HepG2 (cell line): Measurements from ENCODE around the gene IGSF21. TPM values are rescaled to one million over a fixed set of nuclear protein-coding genes. Genes with fewer than 3 reads are reported as not detected.

Source experiments
- ATAC-seq: fragments of 200-7000 bp; cut with Tn5 transposase; 3 replicates; pipeline ENCODE4 v1.9.1; 2020; ENCODE audit warnings: mild to moderate bottlenecking, moderate library complexity
- BruUV-seq: library from RNA; stranded (reverse); fragments of 400-500 nt; replicated peaks from 2 replicates; lab custom pipeline; 2021; lab: Mats Ljungman, UMichigan
- CTCF ChIA-PET: fragments of 300-600 bp; formaldehyde crosslinking; extraction: SDS; loops from one replicate; lab custom pipeline; 2021; ENCODE audit warnings: low total read pairs, inconsistent platforms, low intra/inter-chr PET ratio; lab: Yijun Ruan, JAX
- POLR2A ChIA-PET: fragments of 350-600 bp; sonication (Branson Sonifier 250); formaldehyde crosslinking; loops from one replicate; lab custom pipeline; 2020; ENCODE audit warnings: antibody characterized with exemption, inconsistent platforms; lab: Yijun Ruan, JAX
- DNase-seq: peaks from one replicate; pipeline ENCODE4 v3.0.0-alpha.2; 2015; ENCODE audit warnings: low spot score
- FAIRE-seq: peaks from 3 replicates; lab custom pipeline; 2011; peaks lifted over from hg19 to GRCh38; lab: Jason Lieb, UNC
- H2AFZ ChIP-seq: one replicate; pipeline ENCODE4 v1.6.1; 2011; ENCODE audit warnings: low read length, inconsistent platforms
- H3K27ac ChIP-seq: fragments of 300-600 bp; 3 replicates; pipeline ENCODE4 v1.8.0; 2011; ENCODE audit warnings: mixed run types, mild to moderate bottlenecking, mixed read lengths, low read length, inconsistent platforms; ENCODE audit not compliant: insufficient read depth; ENCODE audit errors: extremely low read length
- H3K27me3 ChIP-seq, 2 experiments: fragments of 200-600 bp in 1 of 2; 2 replicates in 1 of 2; 3 replicates in 1 of 2; pipeline versions ENCODE4 v1.6.0 to v1.8.0; 2011; ENCODE audit warnings: low read length in 2 of 2, mild to moderate bottlenecking in 2 of 2, moderate library complexity in 2 of 2, inconsistent platforms in 1 of 2; ENCODE audit not compliant: insufficient read depth in 2 of 2, control insufficient read depth in 1 of 2
- H3K36me3 ChIP-seq, 2 experiments: fragments of 200-600 bp in 1 of 2; replicated peaks in 1 of 2; 2 replicates in 1 of 2; 3 replicates in 1 of 2; pipeline versions ENCODE4 v1.5.1 to v1.8.0; 2011; ENCODE audit warnings: low read length in 2 of 2, inconsistent platforms in 1 of 2; ENCODE audit not compliant: insufficient read depth in 2 of 2, control insufficient read depth in 1 of 2
- H3K4me1 ChIP-seq: 2 replicates; pipeline ENCODE4 v1.5.1; 2012; ENCODE audit warnings: low read length, inconsistent platforms; ENCODE audit not compliant: insufficient read depth
- H3K4me2 ChIP-seq: 2 replicates; pipeline ENCODE4 v1.6.0; 2011; ENCODE audit warnings: low read depth, low read length, inconsistent platforms
- H3K4me3 ChIP-seq, 3 experiments: fragments of 200-600 bp in 1 of 3; sonication (generic), shearing (Covaris generic) in 1 of 3; replicated peaks in 1 of 3; 2 replicates each; pipeline ENCODE4 v1.5.1; 2011 to 2016; ENCODE audit warnings: low read length in 3 of 3, inconsistent platforms in 2 of 3, low read depth in 2 of 3, mild to moderate bottlenecking in 2 of 3, control low read depth in 1 of 3, mixed read lengths in 1 of 3; ENCODE audit not compliant: insufficient read depth in 1 of 3
- H3K79me2 ChIP-seq: one replicate; pipeline ENCODE4 v1.6.1; 2011; ENCODE audit warnings: low read length, inconsistent platforms; ENCODE audit not compliant: insufficient read depth
- H3K9ac ChIP-seq: 2 replicates; pipeline ENCODE4 v1.6.0; 2011; ENCODE audit warnings: mild to moderate bottlenecking, low read depth, low read length, inconsistent platforms; ENCODE audit not compliant: insufficient read depth
- H3K9me3 ChIP-seq: 2 replicates; pipeline ENCODE4 v1.5.1; 2012; ENCODE audit warnings: mild to moderate bottlenecking, low read length
- H4K20me1 ChIP-seq: 2 replicates; pipeline ENCODE4 v1.6.0; 2011; ENCODE audit warnings: inconsistent platforms, mild to moderate bottlenecking, low read length, moderate library complexity; ENCODE audit not compliant: insufficient read depth
- GTF3A ChIP-seq: sonication (generic); formaldehyde crosslinking; conservative IDR thresholded peaks from 2 replicates; pipeline ENCODE4 v1.4.0; 2020; ENCODE audit warnings: mild to moderate bottlenecking, missing genetic modification reagents
- ZNF230 ChIP-seq: sonication (generic); formaldehyde crosslinking; IDR thresholded peaks from 2 replicates; pipeline ENCODE4 v1.4.0; 2020; ENCODE audit warnings: mild to moderate bottlenecking, missing genetic modification reagents
- ZNF484 ChIP-seq: sonication (generic); formaldehyde crosslinking; IDR thresholded peaks from 2 replicates; pipeline ENCODE4 v1.5.1; 2020; ENCODE audit warnings: mild to moderate bottlenecking, low read depth, missing genetic modification reagents, borderline replicate concordance
- ZNF772 ChIP-seq: sonication (generic); formaldehyde crosslinking; IDR thresholded peaks from 2 replicates; pipeline ENCODE4 v1.5.0; 2020; ENCODE audit warnings: mild to moderate bottlenecking, missing genetic modification reagents
- WGBS: methylation state at CpG from one replicate; pipeline ENCODE4 v1.1.6; 2017; ENCODE audit warnings: low lambda C conversion rate; 5-methylcytosine and 5-hydroxymethylcytosine counted together
- in situ Hi-C: cut with HindIII; loops from 2 replicates; pipeline ENCODE4 v1.10.0; 2017; ENCODE audit warnings: low pct_unique_long_range_greater_than_20kb; ENCODE audit not compliant: extremely low pct_ligation_motif_present
- intact Hi-C: fragments of 100-400 bp; cut with micrococcal nuclease; formaldehyde crosslinking; loops from one replicate; pipeline ENCODE4 v1.10.0; 2022; ENCODE audit not compliant: unreplicated experiment
- polyA plus RNA-seq, 8 experiments: library from polyadenylated mRNA; depleted of rRNA in 3 of 8; stranded (reverse) in 7 of 8; unstranded in 1 of 8; fragments of >200 nt; fragmentation: Illumina TruSeq in 4 of 8; extraction: Trizol in 4 of 8; gene quantifications; 2 replicates each; pipeline versions ENCODE4 v1.2.1 to v1.2.3, GENCODE V29; 2011 to 2016; ENCODE audit warnings: low read depth in 4 of 8, missing spikeins in 1 of 8, mixed read lengths in 1 of 8; ENCODE audit not compliant: insufficient read depth in 1 of 8
- total RNA-seq, 5 experiments: library from RNA; depleted of rRNA; stranded (reverse); fragments of >200 nt; fragmentation: Illumina TruSeq; extraction: Trizol; gene quantifications; 2 replicates each; pipeline ENCODE4 v1.2.3, GENCODE V29; 2016; ENCODE audit warnings: low read depth in 1 of 5
- TF ChIP-seq, protein P1 (sequence below): sonication (generic); formaldehyde crosslinking; IDR thresholded peaks from 2 replicates; pipeline ENCODE4 v1.5.0; 2020; ENCODE audit warnings: missing genetic modification reagents

IGSF21 gene
- total and polyA plus RNA-seq, 2 of the 13 experiments (the other 11 are each of a cell fraction or from before 2014, with no cell fraction given): not detected

DNA sequence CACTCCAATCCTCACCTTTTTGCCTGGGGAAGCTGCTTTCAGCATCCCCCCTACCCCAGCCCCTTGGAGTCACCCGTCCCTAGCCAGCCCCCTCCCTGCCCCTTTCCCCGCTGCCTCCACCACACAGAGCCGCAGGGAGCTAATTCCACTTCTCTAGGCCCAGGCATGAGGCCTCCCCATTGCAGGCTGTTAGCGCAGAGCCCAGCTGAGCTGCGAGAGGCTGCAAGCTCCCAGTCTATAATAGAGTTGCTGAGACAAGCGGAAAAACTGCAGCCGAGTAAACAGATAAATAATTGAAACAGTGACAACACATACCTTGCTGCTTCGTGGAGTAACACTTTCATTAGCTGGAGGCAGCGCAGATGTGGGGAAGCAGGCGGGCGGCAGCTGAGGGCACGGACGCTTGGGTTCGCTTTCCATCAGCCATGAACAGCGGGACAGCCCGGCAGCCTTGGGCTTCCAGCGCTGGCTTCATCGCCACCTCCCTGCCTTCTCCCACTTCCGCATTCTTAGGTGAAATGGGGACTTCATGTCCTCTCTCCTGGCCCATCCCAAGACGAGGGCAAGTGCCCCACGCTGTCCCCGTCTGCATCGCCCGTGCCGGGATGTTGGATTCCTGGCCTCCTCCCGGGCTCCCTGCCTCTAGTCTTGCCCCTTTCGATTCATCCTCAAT is 183.3 kb downstream of the IGSF21 start:
- Histone ChIP-seq H2AFZ (no peak overlapping the region), H3K4me3 (no peak overlapping the region), H3K9me3 (no peaks in the 10 kb centered on the region), H4K20me1 (no peaks in the 10 kb centered on the region), H3K4me2 (no peak overlapping the region), H3K79me2 (no peaks in the 10 kb centered on the region), H3K4me1 (peaks cover 2% of the 10 kb centered on the region), H3K9ac (no peak overlapping the region), H3K27ac (no peak overlapping the region), H3K27me3 (peaks cover 0 to 9% of the 10 kb centered on the region in 2 experiments; a peak in 2 of 5 replicates), H3K36me3 (no peaks in the 10 kb centered on the region)
- TF ChIP-seq GTF3A (CRISPR knock-in tag): no peak
- TF ChIP-seq, protein P1, sequence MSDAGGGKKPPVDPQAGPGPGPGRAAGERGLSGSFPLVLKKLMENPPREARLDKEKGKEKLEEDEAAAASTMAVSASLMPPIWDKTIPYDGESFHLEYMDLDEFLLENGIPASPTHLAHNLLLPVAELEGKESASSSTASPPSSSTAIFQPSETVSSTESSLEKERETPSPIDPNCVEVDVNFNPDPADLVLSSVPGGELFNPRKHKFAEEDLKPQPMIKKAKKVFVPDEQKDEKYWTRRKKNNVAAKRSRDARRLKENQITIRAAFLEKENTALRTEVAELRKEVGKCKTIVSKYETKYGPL (CRISPR knock-in tag): no peak
- no peak for TF ChIP-seq ZNF484 (CRISPR knock-in tag)
- in situ Hi-C loops: no loop called here
- DNase-seq (no peak), ATAC-seq (no peak), FAIRE-seq (no peak)
- CTCF ChIA-PET: no interaction called here
- POLR2A ChIA-PET: no interaction called here
- WGBS: 49% methylated on average over 18 of the region's 27 CpGs
- intact Hi-C loops: no loop called here
- BruUV-seq: no TSS peak

DNA sequence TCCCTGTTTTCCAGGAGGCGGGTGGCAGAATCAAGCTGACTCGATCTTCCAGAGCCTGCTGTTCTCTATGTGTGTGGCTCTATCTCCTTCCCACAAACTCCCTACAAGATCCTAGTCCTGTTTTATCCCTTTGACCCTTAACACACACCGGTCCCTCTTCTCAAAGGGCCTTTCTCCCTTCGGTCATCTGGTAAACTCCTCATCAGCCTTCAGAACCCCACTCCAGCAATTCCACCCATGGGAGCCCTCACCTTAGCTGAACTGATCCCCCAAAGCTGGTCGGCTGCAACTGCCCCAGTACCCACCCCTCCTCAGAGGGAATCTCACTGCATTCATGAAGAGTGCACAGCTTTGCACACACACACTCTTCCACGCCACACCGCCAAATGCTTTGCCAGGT is 184.9 kb downstream of the IGSF21 start:
- FAIRE-seq (no peak), DNase-seq (no peak), ATAC-seq (no peak)
- Histone ChIP-seq H2AFZ (no peak overlapping the region), H3K9ac (no peak overlapping the region), H4K20me1 (no peaks in the 10 kb centered on the region), H3K27me3 (peaks cover 0 to 9% of the 10 kb centered on the region in 2 experiments; a peak in 2 of 5 replicates), H3K9me3 (no peaks in the 10 kb centered on the region), H3K4me2 (no peak overlapping the region), H3K79me2 (no peaks in the 10 kb centered on the region), H3K4me3 (no peak overlapping the region)
- ChIA-PET CTCF (no interaction called here), POLR2A (no interaction called here)
- in situ Hi-C loops: no loop called here
- intact Hi-C loops: no loop called here
- no TSS peak for BruUV-seq
- no peak for TF ChIP-seq ZNF772 (CRISPR knock-in tag)
- TF ChIP-seq ZNF230 (CRISPR knock-in tag): no peak
- TF ChIP-seq, all 625 proteins: peak for 0
- H3K4me1 ChIP-seq: no peaks in the 10 kb centered on the region
- H3K27ac ChIP-seq: no peak overlapping the region
- H3K36me3 ChIP-seq: no peaks in the 10 kb centered on the region
- WGBS: 31% methylated on average over 7 of the region's 7 CpGs
